ENCODE results near the gene CCDC92B.

DNA sequence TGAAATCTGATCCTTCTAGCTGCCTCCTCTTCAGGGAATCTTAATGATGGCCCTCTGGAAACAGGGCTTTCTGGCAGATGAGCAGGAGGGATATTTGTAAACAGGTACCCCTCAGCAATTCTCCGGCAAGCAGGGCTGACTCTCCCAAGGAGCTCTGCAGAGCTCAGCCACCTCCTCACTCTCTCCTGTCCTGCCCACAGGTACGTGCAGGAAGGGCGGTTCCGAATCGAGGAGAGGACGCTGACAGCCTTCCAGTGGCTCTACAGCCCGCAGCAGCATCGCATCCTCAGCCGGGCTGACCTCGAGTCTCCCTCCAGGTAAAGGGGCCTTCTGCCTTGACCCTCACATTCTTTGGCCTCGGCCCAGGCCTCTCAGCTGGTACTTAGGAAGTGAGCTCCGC lies 20.7 kb upstream of the CCDC92B start:
- TF ChIP-seq CTCF (IDR thresholded peaks at IDR 0.05), result no peak
- no peak for TF ChIP-seq POLR2A (IDR thresholded peaks at IDR 0.05)

Measured in thyroid gland (tissue), 4 donors.